ENCODE results near the gene AKAP13. TPM values are rescaled to one million over a fixed set of nuclear protein-coding genes. Genes with fewer than 3 reads are reported as not detected.

AKAP13 gene
- total RNA-seq, 1 donor from 2014 or later, result 41.1 TPM

GRCh38 chr15:85757939-85758654 is 377.7 kb downstream of the AKAP13 start:
- TF ChIP-seq, protein P1, sequence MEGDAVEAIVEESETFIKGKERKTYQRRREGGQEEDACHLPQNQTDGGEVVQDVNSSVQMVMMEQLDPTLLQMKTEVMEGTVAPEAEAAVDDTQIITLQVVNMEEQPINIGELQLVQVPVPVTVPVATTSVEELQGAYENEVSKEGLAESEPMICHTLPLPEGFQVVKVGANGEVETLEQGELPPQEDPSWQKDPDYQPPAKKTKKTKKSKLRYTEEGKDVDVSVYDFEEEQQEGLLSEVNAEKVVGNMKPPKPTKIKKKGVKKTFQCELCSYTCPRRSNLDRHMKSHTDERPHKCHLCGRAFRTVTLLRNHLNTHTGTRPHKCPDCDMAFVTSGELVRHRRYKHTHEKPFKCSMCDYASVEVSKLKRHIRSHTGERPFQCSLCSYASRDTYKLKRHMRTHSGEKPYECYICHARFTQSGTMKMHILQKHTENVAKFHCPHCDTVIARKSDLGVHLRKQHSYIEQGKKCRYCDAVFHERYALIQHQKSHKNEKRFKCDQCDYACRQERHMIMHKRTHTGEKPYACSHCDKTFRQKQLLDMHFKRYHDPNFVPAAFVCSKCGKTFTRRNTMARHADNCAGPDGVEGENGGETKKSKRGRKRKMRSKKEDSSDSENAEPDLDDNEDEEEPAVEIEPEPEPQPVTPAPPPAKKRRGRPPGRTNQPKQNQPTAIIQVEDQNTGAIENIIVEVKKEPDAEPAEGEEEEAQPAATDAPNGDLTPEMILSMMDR (IDR thresholded peaks at IDR 0.05; ENCODE audit: insufficient read depth, low read length, severe bottlenecking), result no peak
- H3K4me3 ChIP-seq (ENCODE audit: low read depth, low read length), result no peak overlapping the region
- FAIRE-seq (no peak), DNase-seq (ENCODE audit: low read depth) (no peak)
- H3K27me3 ChIP-seq (ENCODE audit: control insufficient read depth, insufficient read depth, low read length), result no peaks in the 10 kb centered on the region
- no peaks in the 10 kb centered on the region for H3K36me3 ChIP-seq (ENCODE audit: control insufficient read depth, insufficient read depth, low read length)

- Histone ChIP-seq H3K27me3 (ENCODE audit: control insufficient read depth, insufficient read depth, low read length) (no peaks in the 10 kb centered on the region), H3K36me3 (ENCODE audit: control insufficient read depth, insufficient read depth, low read length) (no peaks in the 10 kb centered on the region), H3K4me3 (ENCODE audit: low read depth, low read length) (no peak overlapping the region)
- DNase-seq (ENCODE audit: low read depth) (no peak), FAIRE-seq (no peak)
- TF ChIP-seq, protein P1 (IDR thresholded peaks at IDR 0.05; ENCODE audit: insufficient read depth, low read length, severe bottlenecking), result no peak
Observed at GRCh38 chr15:85758655-85758978, 378.2 kb downstream of the AKAP13 start.

GRCh38 chr15:85759376-85759775 is 379.0 kb downstream of the AKAP13 start:
- Histone ChIP-seq H3K36me3 (ENCODE audit: control insufficient read depth, insufficient read depth, low read length) (no peaks in the 10 kb centered on the region), H3K27me3 (ENCODE audit: control insufficient read depth, insufficient read depth, low read length) (no peaks in the 10 kb centered on the region), H3K4me3 (ENCODE audit: low read depth, low read length) (no peak overlapping the region)
- FAIRE-seq, result no peak
- TF ChIP-seq, protein P1 (IDR thresholded peaks at IDR 0.05; ENCODE audit: insufficient read depth, low read length, severe bottlenecking), result no peak
- no peak for DNase-seq (ENCODE audit: low read depth)

DNA sequence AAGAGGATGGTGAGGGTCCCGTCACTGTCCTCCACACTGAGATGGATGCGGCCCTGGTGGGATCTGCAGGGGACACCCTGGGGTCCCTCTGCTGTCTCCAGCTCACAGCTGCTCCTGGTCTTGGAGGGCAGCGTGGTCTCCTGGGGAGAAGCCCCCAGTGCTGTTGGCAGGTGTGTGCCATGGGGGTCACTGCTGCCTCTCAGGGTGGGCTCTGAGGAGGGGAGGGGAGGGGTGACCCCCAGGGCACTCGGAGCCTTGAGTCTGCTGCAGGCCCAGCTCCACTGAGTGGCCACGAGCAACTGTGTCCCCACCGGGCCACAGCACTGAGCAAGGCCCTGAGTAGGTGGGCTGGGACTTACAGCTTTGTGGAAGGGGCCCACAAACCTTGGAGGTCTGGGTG is 379.6 kb downstream of the AKAP13 start:
- H3K36me3 ChIP-seq (ENCODE audit: control insufficient read depth, insufficient read depth, low read length), result no peaks in the 10 kb centered on the region
- DNase-seq (ENCODE audit: low read depth) (no peak), FAIRE-seq (no peak)

DNA sequence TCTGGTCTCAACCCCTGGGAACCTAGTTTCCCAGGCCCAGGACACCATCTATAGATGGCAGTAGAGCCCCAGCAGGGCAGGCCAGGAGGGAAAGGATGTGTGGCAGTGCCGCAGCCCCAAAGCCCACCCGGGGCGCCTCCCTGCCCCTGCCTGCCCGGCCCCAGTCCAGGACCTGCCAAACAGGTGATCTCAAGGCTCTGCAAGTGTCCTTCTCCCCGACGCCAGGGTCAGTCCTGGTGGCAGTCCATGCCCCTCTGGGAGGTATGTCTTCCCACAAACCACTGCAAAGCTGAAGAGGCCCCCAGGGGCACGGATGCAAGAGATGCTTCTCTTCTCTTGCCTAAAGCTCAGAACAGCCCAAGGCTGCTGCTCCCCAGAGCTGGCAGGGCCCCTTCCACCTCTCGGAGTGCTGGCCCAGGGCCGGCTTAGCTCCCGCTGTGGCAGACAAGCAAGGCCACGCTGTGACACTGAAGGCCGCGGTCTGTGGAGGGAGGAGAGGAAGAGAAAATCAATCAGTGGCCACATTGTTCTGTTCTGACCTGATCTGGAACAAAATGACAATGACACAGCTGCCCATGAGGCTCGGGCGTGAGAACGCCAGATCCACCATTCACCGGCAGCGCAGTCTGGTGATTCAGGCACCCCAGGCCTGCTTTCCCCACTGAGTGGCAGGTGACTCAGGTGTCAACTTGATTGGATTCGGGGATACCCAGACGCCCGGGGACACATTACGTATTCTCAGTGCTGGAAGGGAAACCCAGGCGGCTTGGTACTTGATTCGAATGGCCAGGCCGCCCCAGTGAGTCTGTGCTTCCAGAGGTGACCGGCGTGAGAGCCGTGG is 380.3 kb downstream of the AKAP13 start:
- no peak for FAIRE-seq
- TF ChIP-seq, protein P1 (IDR thresholded peaks at IDR 0.05; ENCODE audit: insufficient read depth, low read length, severe bottlenecking), result no peak
- no peaks in the 10 kb centered on the region for H3K27me3 ChIP-seq (ENCODE audit: control insufficient read depth, insufficient read depth, low read length)
- H3K4me3 ChIP-seq (ENCODE audit: low read depth, low read length), result no peak overlapping the region
- no peak for DNase-seq (ENCODE audit: low read depth)
- H3K36me3 ChIP-seq (ENCODE audit: control insufficient read depth, insufficient read depth, low read length), result no peaks in the 10 kb centered on the region

More for the DNA sequence above, 379.6 kb downstream of the AKAP13 start:
- Histone ChIP-seq H3K4me3 (ENCODE audit: low read depth, low read length) (no peak overlapping the region), H3K27me3 (ENCODE audit: control insufficient read depth, insufficient read depth, low read length) (no peaks in the 10 kb centered on the region)
- TF ChIP-seq, protein P1 (IDR thresholded peaks at IDR 0.05; ENCODE audit: insufficient read depth, low read length, severe bottlenecking), result no peak
